PC-9 (cell line): ENCODE data around the gene MGAT3.
"Not testable (repeated sequence)": the region's sequence is repeated elsewhere in the genome, so short reads cannot be mapped to it uniquely, and the experiment has no call there.

Source experiments
- CTCF ChIP-seq: fragments of 200-600 bp; sonication (generic); conservative IDR thresholded peaks from 2 replicates; pipeline ENCODE4 v1.6.1; 2017; ENCODE audit warnings: mixed run types, antibody characterized with exemption, mild to moderate bottlenecking, moderate library complexity
- EZH2 ChIP-seq: fragments of 200-600 bp; sonication (generic); IDR thresholded peaks from 2 replicates; pipeline ENCODE4 v1.8.0; 2017; ENCODE audit warnings: antibody characterized with exemption, low read depth

- TF ChIP-seq CTCF, EZH2: not testable (repeated sequence)
Observed at GRCh38 chr22:39507021-39507420, 50.2 kb downstream of the MGAT3 start.
